Osteoblast (primary cell): ENCODE data around the gene LCN2. TPM values are rescaled to one million over a fixed set of nuclear protein-coding genes. Genes with fewer than 3 reads are reported as not detected.
"Not testable (repeated sequence)": the region's sequence is repeated elsewhere in the genome, so short reads cannot be mapped to it uniquely, and the experiment has no call there.

Source experiments
- DNase-seq: peaks from one replicate; pipeline ENCODE4 v3.0.0; 2011; ENCODE audit warnings: low spot score, mixed read lengths; ENCODE audit not compliant: insufficient read length; ENCODE audit errors: missing footprints
- H2AFZ ChIP-seq: 2 replicates; pipeline ENCODE4 v1.6.0; 2011; ENCODE audit warnings: mild to moderate bottlenecking, low read length
- H3K27ac ChIP-seq: 2 replicates; pipeline ENCODE4 v1.5.1; 2011; ENCODE audit warnings: mild to moderate bottlenecking, low read depth, low read length, moderate library complexity
- H3K27me3 ChIP-seq: 2 replicates; pipeline ENCODE4 v1.6.0; 2012; ENCODE audit warnings: mild to moderate bottlenecking, control low read depth, inconsistent platforms, low read length, moderate library complexity; ENCODE audit not compliant: insufficient read depth
- H3K36me3 ChIP-seq: 2 replicates; pipeline ENCODE4 v1.5.1; 2011; ENCODE audit warnings: mild to moderate bottlenecking, low read length, control low read depth, moderate library complexity; ENCODE audit not compliant: insufficient read depth
- H3K4me1 ChIP-seq: 2 replicates; pipeline ENCODE4 v1.5.1; 2011; ENCODE audit warnings: mild to moderate bottlenecking, low read length, control low read depth, moderate library complexity; ENCODE audit not compliant: insufficient read depth
- H3K4me2 ChIP-seq: 2 replicates; pipeline ENCODE4 v1.6.0; 2011; ENCODE audit warnings: mild to moderate bottlenecking, low read length; ENCODE audit not compliant: insufficient read depth
- H3K4me3 ChIP-seq: fragments of 200-600 bp; sonication (generic); 3 replicates; pipeline ENCODE4 v1.5.1; 2012; ENCODE audit warnings: mild to moderate bottlenecking, low read length, inconsistent platforms; ENCODE audit not compliant: insufficient read depth
- H3K79me2 ChIP-seq: 2 replicates; pipeline ENCODE4 v1.6.0; 2012; ENCODE audit warnings: mild to moderate bottlenecking, low read length, control low read depth, inconsistent platforms; ENCODE audit not compliant: insufficient read depth
- H3K9me3 ChIP-seq: 2 replicates; pipeline ENCODE4 v1.5.1; 2011; ENCODE audit warnings: low read depth, low read length, control low read depth
- H4K20me1 ChIP-seq: 2 replicates; pipeline ENCODE4 v1.6.0; 2012; ENCODE audit warnings: mild to moderate bottlenecking, low read length, control low read depth; ENCODE audit not compliant: insufficient read depth
- CTCF ChIP-seq: IDR thresholded peaks from 2 replicates; pipeline ENCODE4 v1.5.1; 2011; ENCODE audit warnings: mild to moderate bottlenecking, low read depth, low read length, moderate library complexity; ENCODE audit errors: extremely low read depth
- total RNA-seq: library from RNA; depleted of rRNA; stranded (reverse); fragments of >200 nt; gene quantifications from 2 replicates; pipeline ENCODE4 v1.2.3, GENCODE V29; 2012

LCN2 gene
- total RNA-seq, 1 donor, result not detected

- no peak for TF ChIP-seq CTCF
- Histone ChIP-seq H3K9me3 (no peaks in the 10 kb centered on the region), H3K36me3 (peaks cover 8% of the 10 kb centered on the region), H3K4me3 (peak overlapping the region; percentile 95), H3K79me2 (peaks cover 27% of the 10 kb centered on the region), H3K27me3 (peaks cover 14% of the 10 kb centered on the region), H4K20me1 (peaks cover 14% of the 10 kb centered on the region), H2AFZ (peak overlapping the region; percentile 97), H3K27ac (peak overlapping the region; percentile 92), H3K4me2 (peak overlapping the region; percentile 96), H3K4me1 (peaks cover 19% of the 10 kb centered on the region)
- DNase-seq, result peak; percentile 97
These were observed 21.0 kb upstream of the LCN2 start for GRCh38 chr9:128127990-128128835.

- Histone ChIP-seq H3K27ac (peak overlapping the region; percentile 92), H3K4me1 (peaks cover 19% of the 10 kb centered on the region), H4K20me1 (peaks cover 14% of the 10 kb centered on the region), H2AFZ (peak overlapping the region; percentile 95), H3K27me3 (peaks cover 22% of the 10 kb centered on the region), H3K9me3 (peaks cover 4% of the 10 kb centered on the region), H3K4me2 (peak overlapping the region; percentile 96), H3K36me3 (peaks cover 8% of the 10 kb centered on the region), H3K4me3 (peak overlapping the region; percentile 95), H3K79me2 (peaks cover 27% of the 10 kb centered on the region)
- no peak for TF ChIP-seq CTCF
- DNase-seq, result peak; percentile 44
These were observed 20.2 kb upstream of the LCN2 start for GRCh38 chr9:128128836-128129590.

GRCh38 chr9:128129976-128130590 lies 19.2 kb upstream of the LCN2 start:
- Histone ChIP-seq H3K4me1 (peaks cover 19% of the 10 kb centered on the region), H3K79me2 (peaks cover 22% of the 10 kb centered on the region), H3K27me3 (peaks cover 24% of the 10 kb centered on the region)
- H3K36me3 ChIP-seq, DNase-seq, H4K20me1 ChIP-seq, H3K4me2 ChIP-seq, H2AFZ ChIP-seq, H3K27ac ChIP-seq, H3K4me3 ChIP-seq, H3K9me3 ChIP-seq: not testable (repeated sequence)
- peak; percentile 20 for TF ChIP-seq CTCF

GRCh38 chr9:128130651-128131050 lies 18.6 kb upstream of the LCN2 start:
- H3K9me3 ChIP-seq, H2AFZ ChIP-seq, H4K20me1 ChIP-seq, H3K27ac ChIP-seq, H3K4me2 ChIP-seq, H3K4me3 ChIP-seq, H3K36me3 ChIP-seq: not testable (repeated sequence)
- DNase-seq, result peak; percentile 11
- Histone ChIP-seq H3K27me3 (peaks cover 29% of the 10 kb centered on the region), H3K4me1 (peaks cover 17% of the 10 kb centered on the region), H3K79me2 (peaks cover 16% of the 10 kb centered on the region)

- peaks cover 12% of the 10 kb centered on the region for H3K79me2 ChIP-seq
- H2AFZ ChIP-seq, H4K20me1 ChIP-seq, DNase-seq, H3K4me3 ChIP-seq, H3K4me2 ChIP-seq, H3K9me3 ChIP-seq, H3K36me3 ChIP-seq, H3K27ac ChIP-seq: not testable (repeated sequence)
- H3K27me3 ChIP-seq, result peaks cover 30% of the 10 kb centered on the region
- peaks cover 10% of the 10 kb centered on the region for H3K4me1 ChIP-seq
These were observed 17.9 kb upstream of the LCN2 start for GRCh38 chr9:128131346-128131745.

- not testable (repeated sequence) for H3K27ac ChIP-seq, H3K79me2 ChIP-seq, H3K9me3 ChIP-seq, H3K4me2 ChIP-seq, H3K36me3 ChIP-seq, H2AFZ ChIP-seq, H4K20me1 ChIP-seq, DNase-seq, H3K4me3 ChIP-seq
- Histone ChIP-seq H3K4me1 (peaks cover 10% of the 10 kb centered on the region), H3K27me3 (peaks cover 30% of the 10 kb centered on the region)
These were observed 17.1 kb upstream of the LCN2 start for GRCh38 chr9:128132139-128132538.
